Ovary (tissue), 9 donors: ENCODE measurements around the gene ACCS. TPM values are rescaled to one million over a fixed set of nuclear protein-coding genes. Genes with fewer than 3 reads are reported as not detected.
A peak's percentile ranks its signal among the peaks of the same experiment; 100 is the strongest.

Source experiments
- DNase-seq, 5 donors: peaks; one replicate each; pipeline ENCODE4 v3.0.0-alpha.2; 2019 to 2020
- H3K27ac ChIP-seq, 2 donors: fragments of 200-600 bp; one replicate each; pipeline versions ENCODE4 v1.5.1 to v1.8.0; 2019 to 2022
- H3K27me3 ChIP-seq: fragments of 200-600 bp; one replicate; pipeline ENCODE4 v1.8.0; 2022
- H3K36me3 ChIP-seq: fragments of 200-600 bp; sonication (generic); one replicate; pipeline ENCODE4 v1.5.1; 2019
- H3K4me1 ChIP-seq: one replicate; pipeline ENCODE4 v1.8.1; 2013; ENCODE audit warnings: mild to moderate bottlenecking, moderate library complexity; ENCODE audit not compliant: insufficient read depth
- H3K4me3 ChIP-seq: fragments of 200-600 bp; sonication (generic); one replicate; pipeline ENCODE4 v1.5.1; 2017
- H3K9me3 ChIP-seq, 2 donors: fragments of 200-600 bp in 1 of 2; sonication (generic) in 1 of 2; one replicate each; pipeline versions ENCODE4 v1.5.1 to v1.8.1; 2013 to 2019; ENCODE audit warnings: mild to moderate bottlenecking in 1 of 2, moderate library complexity in 1 of 2
- EP300 ChIP-seq: sonication (generic); formaldehyde crosslinking; IDR thresholded peaks from one replicate; pipeline ENCODE4 v1.6.1; 2017; ENCODE audit warnings: antibody characterized with exemption
- POLR2A ChIP-seq: fragments of 450-650 bp; IDR thresholded peaks from one replicate; pipeline ENCODE4 v1.6.1; 2017; ENCODE audit warnings: antibody characterized with exemption, mild to moderate bottlenecking, moderate library complexity
- WGBS, 3 donors: extraction: QIAGEN DNeasy Blood & Tissue Kit in 1 of 3; methylation state at CpG; one replicate each; pipeline versions ENCODE4 v1.1.5 to v1.1.7; 2013 to 2017; 5-methylcytosine and 5-hydroxymethylcytosine counted together
- intact Hi-C, 4 donors: fragments of 100-400 bp; cut with DNase I; formaldehyde crosslinking; loops; one replicate each; pipeline versions ENCODE4 v1.11.0 to v1.15.1; 2022 to 2023
- polyA plus RNA-seq, 2 donors: library from polyadenylated mRNA; stranded (reverse); fragments of 200-250 nt in 1 of 2; fragments of 350-450 nt in 1 of 2; fragmentation: Illumina TruSeq in 1 of 2; extraction: RNeasy Lipid Tissue Mini Kit (QIAGEN cat#74804) in 1 of 2; gene quantifications; one replicate each; pipeline ENCODE4 v1.2.3, GENCODE V29; 2013 to 2014
- total RNA-seq, 7 donors: library from RNA; depleted of rRNA in 2 of 7; stranded (reverse); fragments of >200 nt in 2 of 7; fragmentation: NEBNext Ultra II Directional in 3 of 7; extraction: Animal tissue kit (Norgen Biotek cat#: 25700) in 3 of 7; gene quantifications; one replicate each; pipeline versions ENCODE4 v1.1.0 to v1.2.4, GENCODE V29; 2016 to 2023
- TF ChIP-seq, protein P1 (sequence below), 3 donors: fragments of 450-650 bp in 2 of 3; fragments of 200-600 bp in 1 of 3; IDR thresholded peaks; one replicate each; pipeline versions ENCODE4 v1.5.1 to v1.8.0; 2016 to 2022; ENCODE audit warnings: antibody characterized with exemption in 3 of 3, mild to moderate bottlenecking in 1 of 3
- donor health status: DM: no; HTN: no; CAD: no; lungs with moderate emphysema.
- donor health status: DM: no; HTN: no; CAD: no.
- donor health status: Bipolar disorder and iron deficiency.
- donor health status: DM: yes; HTN: yes; CAD: no.
- donor health status: DM: no; HTN: no; CAD: no.
- donor health status: DM: yes; HTN: yes; CAD: no.

Gene ACCS
- total and polyA plus RNA-seq, 9 donors = 11.2 to 39.8 (median 26.4) TPM

DNA sequence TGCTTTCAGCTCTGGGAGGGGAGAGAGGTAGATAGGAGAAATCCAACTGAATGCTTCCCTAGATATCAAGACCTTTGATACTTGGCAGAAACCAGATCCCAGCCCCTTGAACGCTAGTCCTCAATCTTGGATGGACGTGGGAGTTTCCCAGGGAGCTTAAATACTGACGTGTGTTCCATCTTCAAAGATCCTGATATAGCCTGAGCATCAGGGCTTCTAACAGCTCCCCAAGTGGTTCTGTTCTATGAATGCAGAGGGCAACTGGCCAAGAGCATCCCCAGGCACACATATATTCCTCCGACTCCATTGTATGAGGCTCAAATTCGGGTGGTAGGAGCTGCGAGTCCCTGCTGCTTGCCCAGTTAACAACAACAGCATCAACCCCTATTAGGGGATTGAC is 8.7 kb upstream of the ACCS start:
- no peak for DNase-seq
- Histone ChIP-seq H3K27ac (no peak overlapping the region), H3K9me3 (no peaks in the 10 kb centered on the region), H3K27me3 (no peaks in the 10 kb centered on the region), H3K4me1 (no peaks in the 10 kb centered on the region), H3K36me3 (no peaks in the 10 kb centered on the region), H3K4me3 (no peak overlapping the region)
- TF ChIP-seq, protein P1, sequence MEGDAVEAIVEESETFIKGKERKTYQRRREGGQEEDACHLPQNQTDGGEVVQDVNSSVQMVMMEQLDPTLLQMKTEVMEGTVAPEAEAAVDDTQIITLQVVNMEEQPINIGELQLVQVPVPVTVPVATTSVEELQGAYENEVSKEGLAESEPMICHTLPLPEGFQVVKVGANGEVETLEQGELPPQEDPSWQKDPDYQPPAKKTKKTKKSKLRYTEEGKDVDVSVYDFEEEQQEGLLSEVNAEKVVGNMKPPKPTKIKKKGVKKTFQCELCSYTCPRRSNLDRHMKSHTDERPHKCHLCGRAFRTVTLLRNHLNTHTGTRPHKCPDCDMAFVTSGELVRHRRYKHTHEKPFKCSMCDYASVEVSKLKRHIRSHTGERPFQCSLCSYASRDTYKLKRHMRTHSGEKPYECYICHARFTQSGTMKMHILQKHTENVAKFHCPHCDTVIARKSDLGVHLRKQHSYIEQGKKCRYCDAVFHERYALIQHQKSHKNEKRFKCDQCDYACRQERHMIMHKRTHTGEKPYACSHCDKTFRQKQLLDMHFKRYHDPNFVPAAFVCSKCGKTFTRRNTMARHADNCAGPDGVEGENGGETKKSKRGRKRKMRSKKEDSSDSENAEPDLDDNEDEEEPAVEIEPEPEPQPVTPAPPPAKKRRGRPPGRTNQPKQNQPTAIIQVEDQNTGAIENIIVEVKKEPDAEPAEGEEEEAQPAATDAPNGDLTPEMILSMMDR (IDR thresholded peaks at IDR 0.05) = no peak
- no peak for TF ChIP-seq EP300
- no peak for TF ChIP-seq POLR2A
- intact Hi-C loops = no loop called here
- WGBS, 3 donors = 43 to 59% (median 49%) methylated on average over 6 of the region's 6 CpGs

DNA sequence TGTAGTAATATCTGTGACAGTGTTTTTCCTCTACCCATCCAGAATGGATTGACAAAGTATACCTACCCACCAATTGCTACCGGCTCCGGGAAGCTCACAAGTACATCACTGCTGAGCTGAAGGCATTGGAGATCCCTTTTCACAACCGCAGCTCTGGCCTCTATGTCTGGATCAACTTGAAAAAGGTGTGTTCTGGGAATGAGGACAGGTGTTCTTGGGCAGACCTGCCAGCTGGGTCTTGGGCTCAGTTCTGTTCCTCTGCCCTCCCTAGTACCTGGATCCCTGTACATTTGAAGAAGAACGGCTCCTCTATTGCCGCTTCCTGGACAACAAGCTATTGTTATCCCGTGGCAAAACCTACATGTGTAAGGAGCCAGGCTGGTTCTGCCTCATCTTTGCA is 7.8 kb upstream of the ACCS start:
- WGBS, 3 donors = 86 to 91% (median 90%) methylated on average over 6 of the region's 6 CpGs
- Histone ChIP-seq H3K27me3 (no peaks in the 10 kb centered on the region), H3K9me3 (no peaks in the 10 kb centered on the region), H3K27ac (no peak overlapping the region), H3K36me3 (no peaks in the 10 kb centered on the region), H3K4me1 (no peaks in the 10 kb centered on the region), H3K4me3 (no peak overlapping the region)
- TF ChIP-seq, protein P1 (IDR thresholded peaks at IDR 0.05) = no peak
- no peak for TF ChIP-seq POLR2A
- no peak for TF ChIP-seq EP300
- intact Hi-C loops = no loop called here
- no peak for DNase-seq

DNA sequence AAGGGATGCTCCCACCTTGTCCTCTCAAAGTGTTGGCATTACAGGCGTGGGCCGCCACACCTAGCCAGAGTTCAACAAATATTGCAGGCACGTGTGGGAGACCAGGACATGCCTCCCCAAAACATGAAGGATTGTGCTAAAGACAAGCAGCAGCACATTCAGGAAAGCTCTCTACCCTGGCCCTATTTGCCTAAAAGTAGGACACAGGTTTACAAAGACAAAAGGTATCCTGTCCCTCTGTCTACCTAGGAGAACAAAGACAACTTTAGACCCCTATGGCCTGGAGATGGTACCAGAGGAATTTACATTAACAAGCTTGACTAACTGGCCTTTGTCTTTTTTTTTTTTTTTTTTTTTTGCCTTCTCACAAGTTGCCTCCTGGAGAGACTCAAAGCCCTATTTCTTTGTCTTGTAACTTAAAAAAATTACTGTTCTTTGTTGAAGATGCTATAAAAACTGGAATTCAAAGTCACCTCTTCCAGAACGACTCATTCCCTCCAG is 859 bp upstream of the ACCS start:
- Histone ChIP-seq H3K4me3 (no peak overlapping the region), H3K9me3 (no peaks in the 10 kb centered on the region), H3K27me3 (no peaks in the 10 kb centered on the region), H3K4me1 (peaks cover 2% of the 10 kb centered on the region), H3K36me3 (no peaks in the 10 kb centered on the region), H3K27ac (peak overlapping the region in 1 of 2 donors; percentile 92)
- DNase-seq = no peak
- no peak for TF ChIP-seq EP300
- intact Hi-C loops = no loop called here
- 42 to 63% (median 62%) methylated on average over 4 of the region's 4 CpGs for WGBS, 3 donors

DNA sequence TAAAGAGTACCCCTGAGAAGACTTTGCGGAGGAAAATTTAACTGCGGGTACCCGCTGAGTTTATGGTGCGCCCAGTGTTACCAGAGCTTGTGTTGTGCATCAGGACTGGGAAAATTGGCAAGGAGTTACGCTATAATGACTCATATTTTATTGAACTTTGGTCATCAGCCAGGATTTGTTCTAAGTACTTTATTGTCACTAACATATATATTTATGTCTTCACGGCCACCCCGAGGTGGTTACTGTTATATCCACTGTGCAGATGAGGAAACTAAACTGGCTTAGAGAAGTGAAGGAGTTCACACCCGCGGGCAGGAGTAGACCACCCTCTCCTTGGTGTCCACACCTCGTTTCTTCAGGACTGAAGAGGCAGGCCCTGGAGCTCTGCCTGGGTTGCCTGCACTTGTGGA is 667 bp downstream of the ACCS start:
- Histone ChIP-seq H3K36me3 (no peaks in the 10 kb centered on the region), H3K27ac (peak overlapping the region; percentile 75 to 92), H3K27me3 (no peaks in the 10 kb centered on the region), H3K4me3 (peak overlapping the region; percentile 76), H3K9me3 (no peaks in the 10 kb centered on the region), H3K4me1 (peaks cover 2% of the 10 kb centered on the region)
- 13 to 19% (median 18%) methylated on average over 10 of the region's 10 CpGs for WGBS, 3 donors
- intact Hi-C loops = no loop called here
- TF ChIP-seq, protein P1 (IDR thresholded peaks at IDR 0.05) = no peak
- TF ChIP-seq EP300 (no peak), POLR2A (no peak)
- DNase-seq = peak in 3 of 5 donors; percentile 15 to 36 (median 32)

DNA sequence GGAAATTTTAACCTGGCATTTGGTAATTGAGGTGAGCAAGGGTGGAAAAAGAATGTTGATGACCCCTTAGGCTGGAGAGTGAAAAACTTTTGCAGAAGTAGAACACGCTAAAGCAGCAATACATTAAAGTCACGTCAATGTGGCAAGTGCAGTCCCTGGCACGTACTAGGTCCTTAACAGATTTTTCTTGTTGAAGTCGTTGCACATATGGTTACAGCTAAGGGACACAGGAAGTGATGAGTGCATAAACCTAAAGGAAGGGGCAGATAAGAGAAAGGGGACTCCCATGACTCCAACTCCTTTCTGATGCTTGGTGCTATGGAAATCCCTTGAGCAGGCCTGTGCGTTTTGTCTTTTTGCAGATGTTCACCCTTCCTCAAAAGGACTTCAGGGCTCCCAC is 1.2 kb downstream of the ACCS start:
- WGBS, 3 donors = 69 to 81% (median 73%) methylated on average over 5 of the region's 5 CpGs

More for the DNA sequence above, 1.2 kb downstream of the ACCS start:
- Histone ChIP-seq H3K4me3 (no peak overlapping the region), H3K27ac (no peak overlapping the region), H3K9me3 (no peaks in the 10 kb centered on the region), H3K4me1 (peaks cover 2% of the 10 kb centered on the region), H3K36me3 (no peaks in the 10 kb centered on the region), H3K27me3 (no peaks in the 10 kb centered on the region)
- no peak for TF ChIP-seq EP300
- TF ChIP-seq, protein P1 (IDR thresholded peaks at IDR 0.05) = no peak
- no peak for TF ChIP-seq POLR2A
- no peak for DNase-seq
- intact Hi-C loops = no loop called here
